NCI-H446 (cell line): ENCODE data around the gene WNT3A.

Experiments
- DNase-seq, 2 experiments: peaks; one replicate each; lab custom pipeline; 2025; lab: John Stamatoyannopoulos, UW

WNT3A gene

GRCh38 chr1:227999056-227999930 is 7.5 kb upstream of the WNT3A start:
- peak in 1 of 2 experiments; percentile 63 for DNase-seq

DNA sequence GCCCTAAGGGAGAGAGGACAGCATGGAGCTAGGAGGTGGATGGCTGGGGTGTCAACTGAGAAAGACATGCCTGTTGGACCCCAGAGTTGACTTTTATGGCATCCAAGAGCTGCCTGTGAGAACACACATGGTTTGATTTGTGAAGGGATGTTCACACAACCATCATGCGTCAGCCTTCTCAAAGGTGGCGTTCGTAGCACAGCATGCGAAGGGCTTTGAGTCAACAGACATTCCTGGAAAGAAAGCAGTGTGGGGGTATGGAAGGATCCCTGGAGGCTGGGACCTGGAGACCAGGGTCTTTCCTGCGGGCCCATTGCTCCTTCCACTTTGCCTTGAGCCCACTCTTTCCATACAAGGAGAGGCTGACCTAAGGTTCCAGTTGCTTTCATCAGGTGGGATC is 6.4 kb upstream of the WNT3A start:
- no peak for DNase-seq

DNA sequence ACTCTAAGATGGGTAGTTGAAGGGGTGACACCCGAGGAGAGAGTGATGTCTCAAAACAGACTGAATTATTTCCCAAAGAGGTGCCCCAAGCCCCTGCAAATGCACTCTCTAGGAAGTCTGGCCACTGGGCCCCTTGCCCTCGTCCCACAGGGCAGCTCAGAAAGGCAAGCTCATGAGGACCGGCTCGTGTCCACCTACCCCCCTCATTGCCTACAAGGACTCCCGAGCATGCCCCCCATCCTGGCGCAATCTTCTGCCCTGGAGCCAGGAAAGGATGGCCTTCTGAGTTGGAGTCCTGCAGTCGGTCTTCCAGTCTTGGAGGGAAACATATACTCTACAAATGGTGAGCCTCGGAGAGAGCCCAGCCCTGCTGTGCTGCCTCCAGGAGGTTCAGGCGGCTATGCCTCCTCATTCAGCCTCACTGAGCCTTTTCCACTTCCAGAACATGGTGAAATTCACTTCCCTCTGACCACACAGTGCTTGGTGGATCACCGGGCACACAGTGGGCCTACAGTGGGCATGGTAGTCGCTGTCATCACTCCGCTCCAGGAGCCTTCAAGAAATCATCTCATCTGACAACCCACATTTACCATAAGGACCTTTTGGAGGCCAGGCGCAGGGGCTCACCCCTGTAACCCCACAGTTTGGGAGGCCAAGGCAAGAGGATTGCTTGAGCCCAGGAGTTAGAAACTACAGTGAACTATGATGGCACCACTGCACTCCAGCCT is 5.8 kb upstream of the WNT3A start:
- no peak for DNase-seq

- DNase-seq, result no peak
Observed at GRCh38 chr1:228001738-228002535, 4.9 kb upstream of the WNT3A start.

GRCh38 chr1:228002792-228003191 is 4.0 kb upstream of the WNT3A start:
- DNase-seq, result no peak

- no peak for DNase-seq
Observed at GRCh38 chr1:228003461-228004330, 3.1 kb upstream of the WNT3A start.

GRCh38 chr1:228004331-228004855 is 2.4 kb upstream of the WNT3A start:
- DNase-seq, result no peak

DNA sequence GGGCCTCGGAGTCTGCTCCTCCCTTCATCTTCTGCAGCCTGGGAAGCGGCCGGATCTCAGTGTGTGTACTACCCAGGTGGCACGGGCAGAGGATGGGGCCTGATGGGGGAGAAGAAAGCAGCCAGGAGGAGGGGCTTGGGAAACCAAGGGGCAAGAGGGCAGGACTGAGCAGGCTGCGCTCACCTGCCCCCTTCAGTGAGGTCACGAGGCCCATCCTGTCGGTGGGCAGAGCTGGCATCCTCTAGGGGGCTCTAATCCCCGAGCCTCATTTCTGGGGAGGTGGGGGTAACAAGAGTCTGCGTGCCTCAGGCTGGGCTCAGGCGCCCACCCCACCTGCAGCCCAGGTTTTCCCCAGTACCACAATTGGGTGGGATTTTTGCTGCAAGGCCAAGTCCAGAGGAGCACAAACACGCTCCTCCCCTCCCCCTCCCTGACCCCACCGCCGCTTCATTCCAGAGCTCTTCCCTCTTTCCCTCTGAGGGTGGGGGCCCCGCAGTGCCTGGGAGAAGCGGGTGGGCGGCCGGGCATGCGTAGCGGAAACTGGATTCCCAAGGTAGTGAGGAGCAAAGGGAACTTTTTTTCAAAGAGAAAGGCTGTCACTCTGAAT is 1.8 kb upstream of the WNT3A start:
- DNase-seq, result no peak

DNA sequence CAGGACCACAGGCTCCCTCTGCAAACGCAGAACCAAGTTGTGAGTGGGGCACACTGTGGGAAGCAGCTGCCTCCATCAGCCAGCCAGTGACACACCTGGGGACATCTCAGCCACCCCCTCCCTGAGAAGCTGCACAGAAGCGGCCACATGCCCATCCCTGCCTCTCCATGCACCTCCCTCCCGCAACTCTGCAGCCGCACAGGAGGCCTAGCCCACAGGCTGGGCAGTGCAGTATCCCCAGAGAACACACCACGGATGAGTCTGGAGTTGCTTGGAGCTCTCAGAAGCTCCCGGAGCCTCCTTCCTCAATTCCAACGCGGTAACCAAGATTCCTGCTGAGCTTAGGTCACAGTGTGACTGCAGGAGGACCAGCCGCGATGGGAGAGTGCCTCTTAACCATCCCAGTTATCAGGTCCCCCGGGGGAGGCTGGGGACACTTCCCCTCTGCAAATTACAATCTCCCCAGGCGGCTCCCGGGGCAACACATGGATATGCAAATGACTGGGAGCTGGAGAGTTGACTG is 1.2 kb upstream of the WNT3A start:
- no peak for DNase-seq

GRCh38 chr1:228006034-228006785 is 588 bp upstream of the WNT3A start:
- no peak for DNase-seq

- DNase-seq, result no peak
Observed at GRCh38 chr1:228007049-228007800, 427 bp downstream of the WNT3A start.

- no peak for DNase-seq
Observed at GRCh38 chr1:228007801-228008341, 1.1 kb downstream of the WNT3A start.

GRCh38 chr1:228008391-228009115 is 1.8 kb downstream of the WNT3A start:
- DNase-seq, result no peak

GRCh38 chr1:228009116-228009827 is 2.5 kb downstream of the WNT3A start:
- no peak for DNase-seq

DNA sequence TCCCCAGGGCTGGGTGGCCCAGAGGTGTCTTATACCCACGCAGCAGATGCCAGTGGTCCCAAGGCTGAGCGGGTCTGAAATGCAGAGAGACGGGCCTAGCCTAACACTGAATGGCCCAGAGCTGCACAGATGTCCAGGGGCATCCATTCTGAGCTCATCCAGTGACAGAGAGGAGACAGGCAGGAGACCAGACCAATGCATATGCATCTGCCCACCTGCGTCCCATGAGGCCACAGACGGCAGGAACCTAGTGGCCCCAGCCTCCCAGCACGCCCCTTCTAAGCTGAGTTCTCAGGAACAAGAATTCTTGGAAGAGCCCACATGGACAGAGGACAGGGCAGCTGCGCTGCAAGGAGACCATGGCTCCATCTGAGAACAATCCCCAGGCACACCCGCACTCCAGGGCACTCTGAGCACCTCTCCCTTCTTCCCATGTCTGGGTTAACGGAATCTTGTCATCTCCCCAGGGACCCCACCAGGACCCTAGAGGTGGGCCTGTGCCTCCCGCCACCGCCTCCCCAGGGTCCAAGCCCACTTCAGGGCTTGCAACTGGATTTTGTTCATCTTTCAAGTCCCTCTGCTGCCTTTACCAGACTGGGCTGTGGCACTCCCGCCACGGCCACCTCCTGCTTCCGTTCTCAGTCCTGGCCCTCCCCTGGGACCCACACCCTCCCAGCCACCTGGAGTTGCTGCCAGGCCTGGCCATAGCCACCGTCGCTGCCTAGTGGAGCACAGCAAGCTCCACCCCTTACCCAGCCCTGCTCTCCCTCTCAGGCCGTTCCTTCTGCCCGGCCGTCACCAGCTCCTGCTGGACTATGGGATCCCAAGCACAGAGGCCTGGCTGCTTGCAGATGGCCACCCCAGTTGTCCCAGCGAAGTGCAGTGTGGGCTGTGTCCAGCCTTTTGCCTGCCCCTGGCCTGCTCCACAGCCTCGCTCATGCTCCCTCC is 3.3 kb downstream of the WNT3A start:
- no peak for DNase-seq

DNA sequence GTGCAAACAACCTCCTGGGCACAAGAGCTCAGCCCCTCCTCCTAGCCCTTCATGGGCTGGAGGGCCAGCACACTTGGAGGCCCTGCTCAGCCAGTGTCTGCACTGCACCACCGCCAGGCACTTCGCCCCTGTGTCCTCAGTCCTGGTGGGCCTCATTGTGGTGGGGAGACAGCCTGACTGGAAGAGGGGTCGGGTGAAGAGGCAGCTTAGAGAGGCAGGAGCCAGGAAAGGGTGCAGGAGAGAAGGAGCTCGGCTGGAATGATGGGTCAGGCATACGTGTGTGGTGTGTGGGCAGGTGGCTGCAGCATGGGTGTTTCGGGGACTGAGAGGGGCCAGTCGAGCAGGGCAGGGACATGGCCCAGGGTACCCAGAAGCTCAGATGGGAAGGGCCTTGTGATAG is 4.1 kb downstream of the WNT3A start:
- DNase-seq, result no peak
